Esophagus muscularis mucosa (tissue), 4 donors: ENCODE data around the gene TSPYL1. TPM values are rescaled to one million over a fixed set of nuclear protein-coding genes. Genes with fewer than 3 reads are reported as not detected.

Experiments used
- DNase-seq: peaks from one replicate; pipeline ENCODE4 v3.0.0-alpha.2; 2017; ENCODE audit errors: extremely low spot score
- H3K27ac ChIP-seq, 4 donors: fragments of 200-600 bp; sonication (generic); replicated peaks in 1 of 4; 1 replicate in 3 of 4; 2 replicates in 1 of 4; pipeline ENCODE4 v1.5.1; 2016 to 2019; ENCODE audit warnings: mild to moderate bottlenecking in 1 of 4
- H3K27me3 ChIP-seq, 4 donors: fragments of 200-600 bp; sonication (generic); one replicate each; pipeline versions ENCODE4 v1.5.1 to v1.6.0; 2016 to 2019
- H3K36me3 ChIP-seq, 4 donors: fragments of 200-600 bp; sonication (generic); one replicate each; pipeline ENCODE4 v1.5.1; 2016 to 2019
- H3K4me1 ChIP-seq, 4 donors: fragments of 200-600 bp; sonication (generic); one replicate each; pipeline ENCODE4 v1.5.1; 2016 to 2019
- H3K4me3 ChIP-seq, 4 donors: fragments of 200-600 bp; sonication (generic); 1 replicate in 2 of 4; 2 replicates in 2 of 4; pipeline ENCODE4 v1.5.1; 2016 to 2019; ENCODE audit warnings: mild to moderate bottlenecking in 4 of 4, moderate library complexity in 1 of 4
- H3K9me3 ChIP-seq, 4 donors: fragments of 200-600 bp; sonication (generic); 1 replicate in 3 of 4; 2 replicates in 1 of 4; pipeline ENCODE4 v1.5.1; 2016 to 2019
- EP300 ChIP-seq: sonication (generic); formaldehyde crosslinking; IDR thresholded peaks from one replicate; pipeline ENCODE4 v1.6.1; 2017; ENCODE audit warnings: antibody characterized with exemption
- POLR2A ChIP-seq: fragments of 450-650 bp; IDR thresholded peaks from one replicate; pipeline ENCODE4 v1.6.1; 2017; ENCODE audit warnings: antibody characterized with exemption, moderate library complexity, mild to moderate bottlenecking, low read depth
- POLR2AphosphoS5 ChIP-seq, 2 donors: sonication (generic); formaldehyde crosslinking; IDR thresholded peaks; one replicate each; pipeline ENCODE4 v1.6.1; 2017; ENCODE audit warnings: antibody characterized with exemption in 2 of 2
- WGBS: methylation state at CpG from one replicate; pipeline ENCODE4 v1.1.5; 2018; 5-methylcytosine and 5-hydroxymethylcytosine counted together
- intact Hi-C: fragments of 100-400 bp; cut with DNase I; formaldehyde crosslinking; loops from one replicate; pipeline ENCODE4 v1.15.1; 2023
- total RNA-seq, 4 donors: library from RNA; depleted of rRNA; stranded (reverse); fragments of >200 nt; gene quantifications; one replicate each; pipeline versions ENCODE4 v1.1.0 to v1.2.1, GENCODE V29; 2016
- TF ChIP-seq, protein P1 (sequence below), 3 experiments: fragments of 200-600 bp in 2 of 3; fragments of 450-650 bp in 1 of 3; sonication (generic) in 2 of 3; IDR thresholded peaks; one replicate each; pipeline ENCODE4 v1.5.1; 2017 to 2019; ENCODE audit warnings: antibody characterized with exemption in 3 of 3, mild to moderate bottlenecking in 2 of 3, moderate library complexity in 1 of 3

The TSPYL1 gene
- total RNA-seq, 4 donors from 2014 or later, result 67.7 to 113 (median 92.5) TPM

- intact Hi-C loops, result no loop called here
- WGBS, result 63% methylated on average over 1 of the region's 1 CpG
These were observed 20.8 kb upstream of the TSPYL1 start for GRCh38 chr6:116300566-116300965.

DNA sequence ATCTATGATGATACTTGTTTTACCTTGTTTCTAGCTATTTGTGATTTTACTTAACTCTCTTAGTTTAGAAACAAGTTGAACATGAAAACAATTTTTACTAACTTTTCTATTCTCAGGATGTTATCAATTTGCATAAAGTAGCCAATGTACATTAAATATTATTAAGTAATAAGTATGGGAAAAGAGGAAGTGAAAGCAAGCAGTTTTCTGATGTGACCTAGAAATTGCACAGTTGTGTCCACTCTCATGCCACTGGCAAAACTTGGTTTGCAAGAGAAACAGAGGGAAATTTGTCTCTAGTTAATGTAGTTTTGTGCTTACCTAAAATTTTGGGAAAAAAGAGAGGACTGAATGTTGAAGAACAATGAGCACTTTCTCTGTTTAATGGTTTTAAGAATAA lies 19.2 kb upstream of the TSPYL1 start:
- H3K4me3 ChIP-seq, result no peak overlapping the region
- no peaks in the 10 kb centered on the region for H3K27me3 ChIP-seq
- peaks cover 0 to 12% (median 5%) of the 10 kb centered on the region in 4 donors for H3K9me3 ChIP-seq
- H3K4me1 ChIP-seq, result peaks cover 0 to 5% (median 0%) of the 10 kb centered on the region in 4 donors
- intact Hi-C loops, result no loop called here
- no peak overlapping the region for H3K27ac ChIP-seq
- DNase-seq, result no peak
- no peaks in the 10 kb centered on the region for H3K36me3 ChIP-seq
- TF ChIP-seq POLR2AphosphoS5 (IDR thresholded peaks at IDR 0.05) (no peak), POLR2A (no peak), EP300 (no peak)
- TF ChIP-seq, protein P1, sequence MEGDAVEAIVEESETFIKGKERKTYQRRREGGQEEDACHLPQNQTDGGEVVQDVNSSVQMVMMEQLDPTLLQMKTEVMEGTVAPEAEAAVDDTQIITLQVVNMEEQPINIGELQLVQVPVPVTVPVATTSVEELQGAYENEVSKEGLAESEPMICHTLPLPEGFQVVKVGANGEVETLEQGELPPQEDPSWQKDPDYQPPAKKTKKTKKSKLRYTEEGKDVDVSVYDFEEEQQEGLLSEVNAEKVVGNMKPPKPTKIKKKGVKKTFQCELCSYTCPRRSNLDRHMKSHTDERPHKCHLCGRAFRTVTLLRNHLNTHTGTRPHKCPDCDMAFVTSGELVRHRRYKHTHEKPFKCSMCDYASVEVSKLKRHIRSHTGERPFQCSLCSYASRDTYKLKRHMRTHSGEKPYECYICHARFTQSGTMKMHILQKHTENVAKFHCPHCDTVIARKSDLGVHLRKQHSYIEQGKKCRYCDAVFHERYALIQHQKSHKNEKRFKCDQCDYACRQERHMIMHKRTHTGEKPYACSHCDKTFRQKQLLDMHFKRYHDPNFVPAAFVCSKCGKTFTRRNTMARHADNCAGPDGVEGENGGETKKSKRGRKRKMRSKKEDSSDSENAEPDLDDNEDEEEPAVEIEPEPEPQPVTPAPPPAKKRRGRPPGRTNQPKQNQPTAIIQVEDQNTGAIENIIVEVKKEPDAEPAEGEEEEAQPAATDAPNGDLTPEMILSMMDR (IDR thresholded peaks at IDR 0.05), result no peak

More at GRCh38 chr6:116300566-116300965, 20.8 kb upstream of the TSPYL1 start:
- TF ChIP-seq, protein P1 (IDR thresholded peaks at IDR 0.05), result no peak
- TF ChIP-seq POLR2AphosphoS5 (IDR thresholded peaks at IDR 0.05), result no peak
- no peak for TF ChIP-seq EP300
- TF ChIP-seq POLR2A, result no peak
- Histone ChIP-seq H3K36me3 (no peaks in the 10 kb centered on the region), H3K9me3 (peaks cover 0 to 12% (median 5%) of the 10 kb centered on the region in 4 donors), H3K27me3 (no peaks in the 10 kb centered on the region), H3K27ac (no peak overlapping the region), H3K4me3 (no peak overlapping the region), H3K4me1 (peaks cover 0 to 5% (median 0%) of the 10 kb centered on the region in 4 donors)
- no peak for DNase-seq

- Histone ChIP-seq H3K4me3 (no peak overlapping the region), H3K9me3 (peaks cover 0 to 12% (median 5%) of the 10 kb centered on the region in 4 donors), H3K27ac (no peak overlapping the region), H3K4me1 (peaks cover 0 to 5% (median 0%) of the 10 kb centered on the region in 4 donors), H3K27me3 (no peaks in the 10 kb centered on the region), H3K36me3 (no peaks in the 10 kb centered on the region)
- intact Hi-C loops, result no loop called here
- no peak for DNase-seq
- 100% methylated on average over 3 of the region's 3 CpGs for WGBS
- TF ChIP-seq EP300, result no peak
- TF ChIP-seq, protein P1 (IDR thresholded peaks at IDR 0.05), result no peak
- no peak for TF ChIP-seq POLR2A
- TF ChIP-seq POLR2AphosphoS5 (IDR thresholded peaks at IDR 0.05), result no peak
These were observed 18.5 kb upstream of the TSPYL1 start for GRCh38 chr6:116298273-116298672.

- intact Hi-C loops, result no loop called here
- Histone ChIP-seq H3K4me1 (no peaks in the 10 kb centered on the region), H3K27me3 (no peaks in the 10 kb centered on the region), H3K27ac (no peak overlapping the region), H3K36me3 (no peaks in the 10 kb centered on the region), H3K4me3 (no peak overlapping the region), H3K9me3 (peaks cover 0 to under 1% (median 0%) of the 10 kb centered on the region in 4 donors)
- TF ChIP-seq EP300 (no peak), POLR2AphosphoS5 (IDR thresholded peaks at IDR 0.05) (no peak), POLR2A (no peak)
- TF ChIP-seq, protein P1 (IDR thresholded peaks at IDR 0.05), result no peak
- DNase-seq, result no peak
- 100% methylated on average over 1 of the region's 1 CpG for WGBS
These were observed 12.8 kb upstream of the TSPYL1 start for GRCh38 chr6:116292553-116292952.
